HG03571 (cell line): Measurements from ENCODE around the gene EHBP1.
A peak's percentile ranks its signal among the peaks of the same experiment; 100 is the strongest.

Experiments used
- ATAC-seq: cut with Tn5 transposase; IDR thresholded peaks from one replicate; pipeline ENCODE4 v1.9.1; 2021; ENCODE audit not compliant: unreplicated experiment

EHBP1 gene

DNA sequence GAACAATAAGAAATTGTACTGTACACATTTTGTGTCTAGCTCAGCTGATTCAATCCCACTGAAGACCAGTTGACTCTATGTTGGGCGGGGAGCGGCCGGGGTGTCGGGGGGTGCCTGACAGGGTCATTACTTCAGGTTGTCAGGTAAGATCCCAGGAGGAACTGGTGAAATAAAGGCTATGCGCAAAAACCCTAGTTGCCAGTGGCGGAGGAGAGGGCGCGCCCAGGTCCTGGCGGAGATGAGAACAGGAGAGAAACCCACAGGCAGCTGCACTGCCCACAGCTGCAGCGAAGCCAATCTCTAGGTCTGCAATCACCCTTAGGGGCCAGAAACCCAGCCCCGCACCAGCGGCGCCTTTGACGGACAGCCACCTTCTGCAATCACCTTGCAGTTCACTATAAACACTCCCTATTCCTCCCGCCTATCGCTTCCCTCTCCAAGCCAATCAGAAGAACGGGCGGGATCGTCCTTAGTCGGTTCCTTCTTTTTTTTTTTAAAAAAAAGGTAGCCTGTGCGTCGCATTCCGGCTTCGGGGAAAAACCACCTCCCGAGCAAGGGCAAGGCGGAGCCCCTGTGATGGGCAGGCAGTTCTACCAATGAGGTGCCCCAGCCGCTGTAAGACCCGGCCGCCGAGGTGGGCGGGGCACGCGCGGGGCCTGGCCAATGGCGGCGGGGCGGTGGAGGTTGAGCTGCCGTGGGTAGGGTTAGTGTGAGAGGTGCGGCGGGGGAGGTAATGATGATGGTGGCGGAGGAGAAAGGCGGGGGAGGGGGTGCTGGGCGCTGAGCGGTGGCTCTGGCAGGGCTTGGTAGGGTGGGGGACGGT is at the start of gene EHBP1:
Gene EHBP1 (plus strand): TSS at position 707 of the 823 bp plus-strand sequence. CDS start 1,479 bp downstream, outside the sequence.
- ATAC-seq: peak; percentile 95

GRCh38 chr2:62657783-62658182 is 47.7 kb upstream of the EHBP1 start:
- ATAC-seq: no peak

GRCh38 chr2:62658891-62659290 is 46.6 kb upstream of the EHBP1 start:
- ATAC-seq: no peak

DNA sequence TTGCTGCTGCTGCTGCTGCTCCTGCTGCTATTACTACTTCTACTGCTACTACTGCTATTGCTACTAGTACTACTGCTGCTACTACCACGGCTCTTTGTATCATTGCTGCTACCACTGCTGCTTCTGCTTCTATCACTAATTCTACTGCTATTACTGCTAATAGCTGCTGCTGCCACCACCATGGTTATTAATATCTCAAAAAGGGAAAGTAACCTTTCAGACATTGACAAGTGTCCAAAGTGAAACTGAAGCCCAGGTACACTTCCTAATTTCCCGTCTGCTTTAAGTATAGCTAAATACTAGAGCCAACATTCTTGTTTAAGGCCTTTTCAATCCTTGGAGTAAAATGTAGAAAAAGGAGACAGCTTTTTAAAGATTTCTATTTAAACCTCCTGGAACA is 45.4 kb upstream of the EHBP1 start:
- ATAC-seq: peak; percentile 77

DNA sequence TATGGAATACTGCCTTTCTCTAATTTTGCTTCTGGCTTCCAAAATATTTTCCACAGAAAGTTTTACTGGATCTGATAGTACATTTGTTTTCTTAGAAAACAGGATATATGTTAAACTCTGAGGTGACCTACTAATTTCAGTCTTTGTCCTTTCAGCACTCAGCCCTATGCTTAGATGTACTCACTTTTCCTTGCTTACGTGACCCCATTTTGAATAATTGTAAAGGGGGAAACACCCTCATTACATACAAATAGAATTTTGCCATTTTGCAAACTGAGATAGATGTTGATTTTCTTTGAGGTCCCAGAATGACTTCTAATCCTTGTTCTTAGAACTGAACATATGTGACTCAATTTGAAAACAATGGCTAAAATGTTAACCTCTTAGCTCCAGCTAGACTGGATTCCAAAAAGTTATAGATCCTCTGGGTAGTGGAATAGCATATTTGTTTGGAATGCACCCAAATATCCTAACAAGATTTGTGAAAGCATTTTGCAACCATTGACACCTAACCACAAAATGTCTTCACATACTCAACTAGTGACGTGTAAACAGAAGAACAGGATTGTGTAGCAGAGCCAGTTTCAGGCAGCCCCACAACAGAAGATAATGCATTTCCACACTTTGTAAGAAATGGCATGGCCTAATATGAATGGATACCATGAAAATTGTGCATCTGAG is 44.8 kb upstream of the EHBP1 start:
- no peak for ATAC-seq

DNA sequence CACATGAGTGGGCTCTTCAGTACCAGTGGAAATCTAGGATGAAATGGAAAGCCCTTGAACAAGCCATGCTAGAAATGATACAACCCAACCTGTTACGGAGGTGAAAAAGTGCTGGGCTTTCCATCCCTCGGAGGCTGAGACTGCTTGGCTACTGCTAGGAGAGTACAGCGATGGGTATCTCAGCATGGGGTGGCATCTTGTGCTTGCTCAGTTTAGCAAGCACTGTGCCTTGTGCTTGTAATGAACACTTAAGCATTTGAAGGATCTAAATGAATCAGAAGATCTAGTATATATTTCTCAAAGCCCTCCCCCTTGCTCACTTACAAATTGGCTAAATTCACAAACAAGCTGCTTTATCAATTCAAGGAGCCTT is 44.3 kb upstream of the EHBP1 start:
- no peak for ATAC-seq

DNA sequence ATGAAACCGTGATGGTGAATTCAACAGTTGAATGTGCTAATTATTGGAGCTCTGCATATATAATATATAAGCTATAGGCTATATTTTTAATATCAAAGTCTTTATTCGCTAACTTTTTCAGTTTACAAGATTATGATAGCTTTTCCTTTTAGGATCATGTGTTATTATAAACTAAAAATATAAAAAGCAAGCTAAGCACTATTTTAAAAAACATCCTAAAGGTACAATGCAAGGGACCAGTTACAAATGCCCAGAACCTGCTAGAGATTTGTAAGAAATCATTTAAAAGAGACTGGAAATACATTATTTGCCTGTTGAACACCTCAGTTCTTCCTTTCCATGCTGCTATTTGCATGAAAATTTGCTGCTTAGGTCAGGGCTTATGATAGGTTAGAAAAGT is 43.4 kb upstream of the EHBP1 start:
- ATAC-seq: no peak

GRCh38 chr2:62662554-62662953 is 43.0 kb upstream of the EHBP1 start:
- ATAC-seq: no peak

DNA sequence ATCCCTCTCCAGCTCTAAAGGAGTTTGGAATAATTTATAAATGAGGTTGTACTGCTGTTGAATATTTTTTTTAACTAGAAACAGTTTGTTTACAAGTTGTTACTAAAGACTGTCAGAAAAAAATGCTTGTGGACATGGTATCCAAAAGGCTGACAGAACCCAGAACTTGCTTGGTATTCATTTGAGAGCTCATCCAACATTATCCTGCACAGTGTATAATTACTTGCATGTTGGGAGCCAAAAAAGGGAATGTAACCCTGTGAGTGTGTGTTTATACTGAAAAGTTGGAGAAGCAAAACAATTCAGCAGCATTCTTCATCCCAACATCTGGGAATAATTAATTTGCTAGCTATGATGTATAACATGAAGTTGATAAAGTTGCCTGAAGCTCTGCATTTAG is 42.1 kb upstream of the EHBP1 start:
- no peak for ATAC-seq

DNA sequence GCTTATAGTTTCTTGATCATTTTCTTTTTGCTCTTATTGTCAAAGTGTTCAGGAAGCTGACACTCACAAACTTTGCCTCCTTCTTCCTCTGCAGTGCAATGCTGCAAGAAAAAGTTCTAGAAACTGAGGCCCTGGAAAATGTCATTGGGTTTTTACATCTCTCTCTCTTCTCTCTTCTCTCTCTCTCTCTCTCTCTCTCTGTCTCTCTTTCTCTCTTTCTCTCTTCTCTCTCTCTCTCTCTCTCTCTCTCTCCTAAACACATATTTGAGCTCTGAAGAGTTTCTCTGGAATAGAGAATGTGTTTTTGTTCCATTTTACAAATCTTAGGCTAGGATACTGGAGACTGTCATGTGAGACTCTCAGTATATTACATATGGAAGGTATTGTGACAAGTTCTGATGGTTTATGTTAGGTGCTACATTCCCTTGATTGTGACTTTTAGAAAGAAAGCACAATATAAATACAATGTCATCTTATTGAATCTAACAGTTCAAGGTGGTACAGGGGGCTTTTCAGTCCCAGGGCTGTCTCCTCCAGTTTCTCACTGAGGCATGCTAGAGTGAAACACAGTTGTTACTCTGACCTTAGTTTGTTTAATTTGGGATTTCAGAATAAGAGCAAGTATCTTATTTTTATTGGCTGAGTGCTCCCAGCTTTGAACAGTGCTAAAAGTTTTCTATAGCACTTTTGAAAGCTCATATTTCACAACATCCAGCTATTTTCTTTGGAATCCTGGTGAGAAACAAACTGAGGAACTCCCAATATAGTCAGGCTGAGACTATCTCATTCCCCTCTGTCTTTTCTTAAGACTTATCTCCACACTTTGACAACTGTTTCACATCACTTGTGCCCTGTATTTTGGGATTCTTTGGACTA is 41.4 kb upstream of the EHBP1 start:
- no peak for ATAC-seq

DNA sequence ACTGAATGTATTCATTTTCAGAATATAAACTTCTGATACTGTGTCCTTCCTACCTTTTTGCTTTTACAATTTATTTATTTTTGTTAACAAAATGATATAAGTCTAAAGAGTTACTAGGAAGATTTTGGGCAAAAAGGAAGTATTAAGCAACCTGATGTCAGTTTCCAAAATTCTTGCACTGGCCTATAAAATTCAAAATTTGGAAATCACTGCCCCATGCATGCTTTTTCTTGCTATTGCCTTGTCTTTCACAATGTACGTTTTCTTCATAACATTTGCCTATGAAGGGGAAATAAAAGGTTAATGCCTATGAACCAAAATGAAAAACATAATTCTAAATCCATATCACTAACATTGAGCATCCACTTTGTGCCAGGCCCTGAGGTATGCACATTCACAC is 40.1 kb upstream of the EHBP1 start:
- no peak for ATAC-seq

GRCh38 chr2:62669180-62669579 is 36.3 kb upstream of the EHBP1 start:
- no peak for ATAC-seq

GRCh38 chr2:62672601-62673000 is 32.9 kb upstream of the EHBP1 start:
- no peak for ATAC-seq

DNA sequence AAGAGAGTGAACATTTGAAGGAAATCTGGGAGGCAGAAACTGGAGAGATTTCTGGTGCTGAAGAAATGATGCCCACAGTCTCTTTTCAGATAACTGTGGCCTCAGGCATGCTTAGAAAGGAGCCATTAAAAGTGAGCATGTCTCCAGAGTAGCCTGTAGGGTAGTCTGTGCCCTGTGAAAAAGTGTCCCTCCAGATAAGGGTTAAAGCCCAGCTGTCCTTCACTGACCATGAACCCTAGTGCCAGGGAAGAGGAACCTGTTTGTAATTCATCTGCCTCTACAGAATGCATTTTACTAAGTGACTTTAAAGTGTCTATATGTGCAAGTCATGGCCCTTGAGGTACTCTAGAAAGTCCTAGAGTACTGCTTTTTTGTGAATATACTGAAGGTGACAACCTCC is 30.5 kb upstream of the EHBP1 start:
- ATAC-seq: no peak

GRCh38 chr2:62685256-62685655 is 20.3 kb upstream of the EHBP1 start:
- no peak for ATAC-seq

GRCh38 chr2:62686012-62686685 is 19.4 kb upstream of the EHBP1 start:
- ATAC-seq: no peak

DNA sequence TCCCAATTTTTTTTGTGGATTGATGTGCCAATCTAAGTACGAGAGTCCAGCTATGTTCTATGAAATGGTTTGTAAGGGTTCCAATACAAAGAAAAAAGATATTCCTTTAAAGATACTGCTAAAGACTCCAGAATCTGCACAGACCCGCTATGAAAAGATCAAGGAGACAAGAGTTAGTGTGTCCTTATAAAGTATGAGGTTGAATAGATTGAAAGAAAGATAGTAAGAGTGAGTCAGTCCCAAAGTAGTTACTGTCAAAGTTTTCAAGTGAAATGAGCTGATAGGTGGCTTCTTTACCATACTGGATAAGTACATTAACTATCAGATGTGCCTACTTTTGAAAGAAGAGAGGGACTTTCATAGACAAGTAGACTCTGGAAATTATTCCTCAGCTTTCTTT is 17.9 kb upstream of the EHBP1 start:
- no peak for ATAC-seq

GRCh38 chr2:62688771-62689170 is 16.7 kb upstream of the EHBP1 start:
- ATAC-seq: no peak

DNA sequence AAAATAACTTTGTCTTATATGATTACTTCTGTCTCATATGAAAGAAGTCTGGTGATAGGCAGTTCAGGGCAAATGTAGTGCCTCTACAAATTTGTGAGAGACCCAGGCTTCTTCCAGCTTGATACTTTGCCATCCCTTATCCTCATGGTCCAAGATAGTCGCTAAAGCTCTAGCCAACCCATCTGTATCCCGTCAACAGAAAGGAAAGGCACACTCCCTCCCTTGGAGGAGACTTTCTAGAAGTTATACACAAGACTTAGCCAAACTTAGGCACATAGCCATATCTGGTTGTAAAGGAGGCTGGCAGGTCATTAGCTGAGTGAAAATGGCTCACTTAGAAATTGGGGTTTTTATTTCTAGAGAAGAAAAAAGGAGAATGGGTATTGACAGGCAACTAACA is 14.3 kb upstream of the EHBP1 start:
- ATAC-seq: no peak

DNA sequence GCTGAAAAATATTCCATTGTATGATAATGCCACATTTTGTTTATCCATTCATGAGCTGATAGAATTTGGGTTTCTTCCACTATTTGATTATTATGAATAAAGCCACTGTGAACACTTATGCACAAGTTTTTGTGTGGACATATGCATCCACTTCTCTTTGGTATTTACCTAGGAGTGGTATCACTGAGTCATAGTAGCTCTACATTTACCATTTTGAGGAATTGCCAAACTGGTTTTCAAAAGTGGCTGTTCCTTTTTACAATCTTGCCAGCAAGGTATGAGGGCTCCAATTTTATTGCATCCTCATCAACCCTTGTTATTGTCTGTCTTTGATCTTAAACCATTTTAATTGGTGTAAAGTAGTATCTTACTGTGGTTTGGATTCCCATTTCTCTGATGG is 13.3 kb upstream of the EHBP1 start:
- no peak for ATAC-seq

- ATAC-seq: no peak
Observed at GRCh38 chr2:62698653-62699052, 6.9 kb upstream of the EHBP1 start.
